Peyer's patch (tissue), 4 donors: ENCODE measurements around the gene KCNQ1. TPM values are rescaled to one million over a fixed set of nuclear protein-coding genes. Genes with fewer than 3 reads are reported as not detected.

Source experiments
- DNase-seq, 3 donors: peaks; one replicate each; pipeline ENCODE4 v3.0.0-alpha.2; 2017 to 2019
- H3K27ac ChIP-seq, 4 donors: fragments of 200-600 bp; sonication (generic); one replicate each; pipeline ENCODE4 v1.5.1; 2016 to 2019
- H3K27me3 ChIP-seq, 2 donors: fragments of 200-600 bp; sonication (generic); one replicate each; pipeline ENCODE4 v1.5.1; 2019
- H3K36me3 ChIP-seq, 3 donors: fragments of 200-600 bp; sonication (generic); one replicate each; pipeline ENCODE4 v1.5.1; 2016 to 2019
- H3K4me1 ChIP-seq, 4 donors: fragments of 200-600 bp; sonication (generic); one replicate each; pipeline ENCODE4 v1.5.1; 2016 to 2019
- H3K4me3 ChIP-seq, 4 donors: fragments of 200-600 bp; sonication (generic); 1 replicate in 3 of 4; 2 replicates in 1 of 4; pipeline ENCODE4 v1.5.1; 2016 to 2019; ENCODE audit warnings: mild to moderate bottlenecking in 1 of 4
- H3K9me3 ChIP-seq, 4 donors: fragments of 200-600 bp; sonication (generic); one replicate each; pipeline ENCODE4 v1.5.1; 2016 to 2019; ENCODE audit warnings: mild to moderate bottlenecking in 1 of 4
- CTCF ChIP-seq, 6 experiments: fragments of 450-650 bp in 4 of 6; fragments of 200-600 bp in 2 of 6; sonication (generic) in 1 of 6; IDR thresholded peaks; one replicate each; pipeline ENCODE4 v1.5.1; 2017 to 2019; ENCODE audit warnings: antibody characterized with exemption in 6 of 6, mild to moderate bottlenecking in 3 of 6, moderate library complexity in 1 of 6
- POLR2A ChIP-seq, 2 donors: fragments of 450-650 bp; IDR thresholded peaks; one replicate each; pipeline ENCODE4 v1.5.1; 2017; ENCODE audit warnings: antibody characterized with exemption in 2 of 2, mild to moderate bottlenecking in 2 of 2, moderate library complexity in 2 of 2
- total RNA-seq, 4 donors: library from RNA; depleted of rRNA; stranded (reverse); fragments of >200 nt; gene quantifications; one replicate each; pipeline ENCODE4 v1.1.0, GENCODE V29; 2016

Gene KCNQ1
- total RNA-seq, 4 donors from 2014 or later = 50.6 to 66.4 (median 54.2) TPM

DNA sequence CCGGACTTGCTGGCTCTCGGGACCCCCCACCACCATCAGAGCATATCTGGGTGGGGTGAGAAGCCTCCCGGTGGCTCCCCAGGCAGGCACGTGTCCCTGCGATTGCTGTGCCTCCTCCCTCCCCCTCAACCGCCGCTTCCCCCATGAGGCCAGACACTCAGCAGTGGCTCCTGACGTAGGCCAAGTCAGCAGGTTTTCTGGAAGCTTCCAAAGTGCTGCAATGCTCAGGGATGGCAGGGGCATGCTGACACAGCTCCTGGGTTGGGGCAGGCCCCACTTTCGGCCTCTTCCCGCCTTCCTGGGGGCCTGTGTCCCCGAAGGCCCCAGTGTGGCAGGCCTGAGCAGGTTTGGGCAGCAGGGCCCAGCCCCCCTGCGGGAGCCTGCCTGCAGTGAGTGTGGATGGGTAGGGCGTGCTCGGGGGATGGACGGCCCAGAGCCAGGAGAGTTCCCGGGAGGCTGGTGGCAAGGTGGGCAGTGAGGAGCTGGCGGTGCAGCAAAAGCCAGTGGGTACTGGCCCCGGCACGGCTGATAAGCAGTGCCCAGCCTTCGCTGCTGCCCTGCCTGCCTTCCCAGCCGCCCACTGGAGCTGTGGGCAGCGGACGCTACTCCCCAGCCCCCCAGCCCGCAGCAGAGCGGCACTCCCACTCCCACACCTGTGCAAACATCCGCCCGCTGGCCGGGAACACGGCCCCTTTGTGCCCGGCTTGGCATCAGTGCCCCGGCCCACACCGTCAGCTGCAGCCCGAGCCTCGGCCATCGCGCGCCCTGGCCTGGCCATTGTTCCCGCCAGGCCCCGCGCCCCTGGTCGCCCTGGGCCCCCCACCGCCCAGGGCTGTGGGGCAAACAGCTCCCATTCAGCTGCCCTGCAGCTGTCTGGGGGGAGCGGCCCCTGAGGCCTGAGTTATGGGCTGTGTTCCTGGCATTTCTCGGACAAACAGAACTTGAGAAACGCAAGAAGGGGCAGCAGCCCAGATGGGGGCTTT, 130.0 kb downstream of the KCNQ1 start:
- Histone ChIP-seq H3K27ac (peak overlapping the region in 1 of 4 donors; percentile 14), H3K4me1 (peaks cover 0 to 13% (median 0%) of the 10 kb centered on the region in 4 donors), H3K27me3 (no peaks in the 10 kb centered on the region), H3K9me3 (no peaks in the 10 kb centered on the region), H3K4me3 (no peak overlapping the region), H3K36me3 (no peaks in the 10 kb centered on the region)
- peak in 2 of 3 donors; percentile 45 to 61 for DNase-seq
- TF ChIP-seq POLR2A (IDR thresholded peaks at IDR 0.05) (no peak), CTCF (IDR thresholded peaks at IDR 0.05) (no peak)

GRCh38 chr11:2575591-2576051, 130.8 kb downstream of the KCNQ1 start:
- Histone ChIP-seq H3K9me3 (no peaks in the 10 kb centered on the region), H3K4me3 (no peak overlapping the region), H3K36me3 (no peaks in the 10 kb centered on the region), H3K27me3 (no peaks in the 10 kb centered on the region), H3K4me1 (peaks cover 0 to 13% (median 0%) of the 10 kb centered on the region in 4 donors), H3K27ac (peak overlapping the region in 1 of 4 donors; percentile 14)
- peak in 2 of 3 donors; percentile 71 to 77 for DNase-seq
- TF ChIP-seq POLR2A (IDR thresholded peaks at IDR 0.05) (no peak), CTCF (IDR thresholded peaks at IDR 0.05) (no peak)

GRCh38 chr11:2576111-2576510, 131.3 kb downstream of the KCNQ1 start:
- no peaks in the 10 kb centered on the region for H3K27me3 ChIP-seq
- H3K4me1 ChIP-seq = peaks cover 0 to 13% (median 0%) of the 10 kb centered on the region in 4 donors
- DNase-seq = peak in 2 of 3 donors; percentile 37 to 42
- no peaks in the 10 kb centered on the region for H3K36me3 ChIP-seq
- TF ChIP-seq CTCF (IDR thresholded peaks at IDR 0.05) (no peak), POLR2A (IDR thresholded peaks at IDR 0.05) (no peak)
- H3K9me3 ChIP-seq = no peaks in the 10 kb centered on the region
- peak overlapping the region in 1 of 4 donors; percentile 14 for H3K27ac ChIP-seq
- H3K4me3 ChIP-seq = no peak overlapping the region

GRCh38 chr11:2576549-2576948, 131.7 kb downstream of the KCNQ1 start:
- H3K27ac ChIP-seq = no peak overlapping the region
- TF ChIP-seq POLR2A (IDR thresholded peaks at IDR 0.05) (no peak), CTCF (IDR thresholded peaks at IDR 0.05) (no peak)
- no peaks in the 10 kb centered on the region for H3K27me3 ChIP-seq
- no peaks in the 10 kb centered on the region for H3K36me3 ChIP-seq
- H3K4me3 ChIP-seq = no peak overlapping the region
- H3K4me1 ChIP-seq = peaks cover 0 to 13% (median 0%) of the 10 kb centered on the region in 4 donors
- no peaks in the 10 kb centered on the region for H3K9me3 ChIP-seq
- peak in 2 of 3 donors; percentile 6 to 27 for DNase-seq

DNA sequence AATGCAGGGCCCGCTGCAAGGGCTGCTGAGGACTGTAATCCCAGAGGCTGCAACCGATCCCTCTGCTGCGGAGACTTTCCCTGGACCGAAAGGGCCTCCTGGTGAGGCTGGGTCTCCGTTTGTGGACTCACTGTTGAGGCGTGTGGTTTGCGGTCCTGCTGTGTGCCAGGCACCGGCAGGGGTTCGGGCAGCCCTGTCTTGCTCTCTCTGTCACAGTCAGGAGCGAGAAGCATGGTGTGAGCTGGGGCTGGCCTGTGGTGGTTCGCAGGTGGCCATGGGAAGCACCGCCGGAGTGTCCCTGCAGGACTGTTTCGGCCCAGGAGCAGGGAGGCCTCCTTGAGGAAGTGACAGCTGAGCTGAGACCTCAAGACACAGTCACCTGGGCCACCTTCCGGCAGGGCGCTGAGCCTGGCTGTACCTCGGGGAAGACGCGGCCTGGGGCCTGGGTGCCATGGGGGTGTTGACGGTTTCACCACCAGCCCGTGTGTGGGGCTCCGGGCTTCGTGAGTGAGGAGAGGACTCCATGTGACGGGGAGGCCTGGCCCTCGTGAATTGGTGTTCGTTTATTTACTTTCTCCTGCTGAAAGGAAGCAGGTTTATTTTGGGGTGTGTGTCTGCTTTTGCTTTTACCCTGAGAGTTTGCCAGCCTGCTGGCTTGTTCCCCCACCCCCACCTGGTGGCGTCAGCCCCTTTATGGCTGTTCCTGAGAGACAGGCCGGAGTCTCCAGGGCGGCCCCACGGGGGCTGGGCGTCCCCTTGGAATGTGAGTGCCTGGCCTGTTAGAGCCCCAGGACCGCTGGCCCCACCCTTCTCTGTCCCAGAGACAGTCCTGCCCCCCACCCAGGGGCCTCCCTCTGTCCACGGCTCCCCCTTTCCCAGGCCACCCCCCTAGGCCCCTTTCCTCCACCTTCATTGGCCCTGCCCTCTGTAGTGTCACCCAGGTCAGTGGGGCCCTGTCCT, 132.5 kb downstream of the KCNQ1 start:
- H3K4me3 ChIP-seq = no peak overlapping the region
- DNase-seq = peak; percentile 7 to 53 (median 52)
- peaks cover 0 to 13% (median 0%) of the 10 kb centered on the region in 4 donors for H3K4me1 ChIP-seq
- H3K36me3 ChIP-seq = no peaks in the 10 kb centered on the region
- H3K9me3 ChIP-seq = no peaks in the 10 kb centered on the region
- no peak overlapping the region for H3K27ac ChIP-seq
- TF ChIP-seq POLR2A (IDR thresholded peaks at IDR 0.05) (no peak), CTCF (IDR thresholded peaks at IDR 0.05) (no peak)
- no peaks in the 10 kb centered on the region for H3K27me3 ChIP-seq
